Left lung (tissue), 10 donors: ENCODE results near the gene PAX8. TPM values are rescaled to one million over a fixed set of nuclear protein-coding genes. Genes with fewer than 3 reads are reported as not detected.

Experiments
- ATAC-seq: fragments of 200-7000 bp; cut with Tn5 transposase; one replicate; pipeline ENCODE4 v1.9.1; 2020; ENCODE audit warnings: moderate library complexity
- DNase-seq, 4 donors: peaks; one replicate each; pipeline ENCODE4 v3.0.0-alpha.2; 2013 to 2020
- H3K27ac ChIP-seq, 2 donors: fragments of 200-600 bp; sonication (generic) in 1 of 2; one replicate each; pipeline versions ENCODE4 v1.5.0 to v1.8.0; 2020 to 2021
- H3K27me3 ChIP-seq, 2 donors: fragments of 200-600 bp; sonication (generic) in 1 of 2; one replicate each; pipeline versions ENCODE4 v1.5.0 to v1.8.0; 2020 to 2021
- H3K36me3 ChIP-seq, 2 donors: fragments of 200-600 bp; sonication (generic) in 1 of 2; one replicate each; pipeline versions ENCODE4 v1.5.0 to v1.8.0; 2020 to 2021
- H3K4me1 ChIP-seq, 2 donors: fragments of 200-600 bp; one replicate each; pipeline ENCODE4 v1.8.0; 2021
- H3K4me3 ChIP-seq, 2 donors: fragments of 200-600 bp; sonication (generic) in 1 of 2; one replicate each; pipeline versions ENCODE4 v1.5.0 to v1.8.0; 2020 to 2021; ENCODE audit warnings: mild to moderate bottlenecking in 1 of 2
- H3K9me3 ChIP-seq, 2 donors: fragments of 200-600 bp; sonication (generic) in 1 of 2; one replicate each; pipeline versions ENCODE4 v1.5.0 to v1.8.0; 2020 to 2021
- CTCF ChIP-seq, 2 donors: fragments of 200-600 bp; sonication (generic) in 1 of 2; IDR thresholded peaks; one replicate each; pipeline versions ENCODE4 v1.5.0 to v1.8.0; 2021; ENCODE audit warnings: antibody characterized with exemption in 2 of 2
- intact Hi-C, 2 donors: fragments of 100-400 bp; cut with DNase I; formaldehyde crosslinking; loops; one replicate each; pipeline versions ENCODE4 v1.11.2 to v1.14.2; 2022
- polyA plus RNA-seq, 6 donors: library from polyadenylated mRNA; unstranded; fragments of 120-200 nt; gene quantifications; one replicate each; pipeline ENCODE4 v1.2.1, GENCODE V29; 2013; ENCODE audit not compliant: insufficient read length in 6 of 6
- total RNA-seq, 2 donors: library from RNA; stranded (reverse); fragmentation: NEBNext Ultra II Directional; extraction: Animal tissue kit (Norgen Biotek cat#: 25700); gene quantifications; one replicate each; pipeline ENCODE4 v1.2.1, GENCODE V29; 2021
- donor health status: DM: no; HTN: yes; CAD: no.
- donor health status: DM: no; HTN: no; CAD: no.

PAX8 gene
- total and polyA plus RNA-seq, 8 donors, result 2.6 to 16.8 (median 6.4) TPM

DNA sequence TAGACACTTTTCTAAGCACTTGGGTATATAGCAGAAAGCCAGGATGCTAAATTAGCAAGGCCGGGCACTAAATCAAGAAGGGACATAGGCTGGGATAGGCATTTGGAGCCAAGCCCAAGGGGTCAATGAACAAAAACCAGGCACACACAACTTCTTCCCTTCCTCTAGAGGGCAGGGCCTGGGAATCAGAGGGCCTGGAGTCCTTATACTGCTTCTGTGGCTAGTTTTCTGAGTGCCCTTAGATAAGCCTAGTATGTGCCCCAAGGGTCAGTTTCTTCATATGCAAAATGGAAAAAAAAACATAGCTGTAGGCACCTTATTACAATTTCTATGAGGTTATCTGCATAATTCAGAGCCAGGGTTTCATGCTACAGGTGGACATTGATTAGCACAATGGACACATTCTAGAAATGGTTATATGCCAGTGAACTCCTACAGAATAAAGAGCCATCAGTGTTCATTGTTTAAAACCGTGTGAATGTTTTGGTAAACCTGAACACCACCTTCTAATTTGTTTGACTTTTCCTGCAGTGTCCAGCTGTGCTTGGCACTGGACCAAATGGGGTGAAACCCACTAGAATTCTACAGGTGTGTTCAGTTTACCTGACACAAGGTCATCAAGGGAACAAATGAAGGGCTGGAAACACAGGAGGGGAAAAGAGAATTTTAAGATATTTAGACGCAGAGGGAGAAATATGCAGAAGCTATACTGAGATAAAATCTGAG, 49.6 kb downstream of the PAX8 start:
- Histone ChIP-seq H3K9me3 (no peaks in the 10 kb centered on the region), H3K27me3 (no peaks in the 10 kb centered on the region)
- TF ChIP-seq CTCF (IDR thresholded peaks at IDR 0.05), result no peak

GRCh38 chr2:113228351-113228750, 50.4 kb downstream of the PAX8 start:
- no peak for TF ChIP-seq CTCF (IDR thresholded peaks at IDR 0.05)
- no peaks in the 10 kb centered on the region for H3K4me1 ChIP-seq
- no peak overlapping the region for H3K4me3 ChIP-seq
- H3K9me3 ChIP-seq, result no peaks in the 10 kb centered on the region
- ATAC-seq (no peak), DNase-seq (no peak)
- H3K27me3 ChIP-seq, result no peaks in the 10 kb centered on the region
- no peaks in the 10 kb centered on the region for H3K36me3 ChIP-seq
- no peak overlapping the region for H3K27ac ChIP-seq
- intact Hi-C loops, result no loop called here

More for the DNA sequence above, 49.6 kb downstream of the PAX8 start:
- Histone ChIP-seq H3K36me3 (no peaks in the 10 kb centered on the region), H3K27ac (no peak overlapping the region), H3K4me3 (no peak overlapping the region), H3K4me1 (no peaks in the 10 kb centered on the region)
- no peak for DNase-seq
- intact Hi-C loops, result no loop called here
- ATAC-seq, result no peak

DNA sequence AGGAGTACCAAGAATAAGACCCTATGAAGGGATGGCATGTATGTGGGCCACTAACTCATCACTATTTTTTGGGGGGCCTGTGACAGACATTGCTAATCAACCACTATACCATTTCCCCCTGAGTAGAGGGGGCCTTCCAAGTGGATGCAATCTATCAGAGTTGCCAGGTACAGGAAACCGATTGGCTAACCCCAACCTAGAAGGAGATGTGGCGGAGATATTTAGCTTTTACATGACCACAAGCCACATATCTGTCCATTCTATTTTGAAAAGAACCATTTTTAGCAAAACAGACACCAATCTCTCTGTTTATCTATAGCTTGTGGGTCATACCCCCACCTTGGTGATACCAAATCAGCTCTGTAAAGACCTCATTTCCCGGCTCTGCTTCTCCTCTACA, 51.0 kb downstream of the PAX8 start:
- H3K4me3 ChIP-seq, result no peak overlapping the region
- H3K27me3 ChIP-seq, result no peaks in the 10 kb centered on the region
- TF ChIP-seq CTCF (IDR thresholded peaks at IDR 0.05), result no peak
- DNase-seq (no peak), ATAC-seq (no peak)
- H3K9me3 ChIP-seq, result no peaks in the 10 kb centered on the region
- H3K36me3 ChIP-seq, result no peaks in the 10 kb centered on the region
- no peak overlapping the region for H3K27ac ChIP-seq
- H3K4me1 ChIP-seq, result no peaks in the 10 kb centered on the region
- intact Hi-C loops, result no loop called here

DNA sequence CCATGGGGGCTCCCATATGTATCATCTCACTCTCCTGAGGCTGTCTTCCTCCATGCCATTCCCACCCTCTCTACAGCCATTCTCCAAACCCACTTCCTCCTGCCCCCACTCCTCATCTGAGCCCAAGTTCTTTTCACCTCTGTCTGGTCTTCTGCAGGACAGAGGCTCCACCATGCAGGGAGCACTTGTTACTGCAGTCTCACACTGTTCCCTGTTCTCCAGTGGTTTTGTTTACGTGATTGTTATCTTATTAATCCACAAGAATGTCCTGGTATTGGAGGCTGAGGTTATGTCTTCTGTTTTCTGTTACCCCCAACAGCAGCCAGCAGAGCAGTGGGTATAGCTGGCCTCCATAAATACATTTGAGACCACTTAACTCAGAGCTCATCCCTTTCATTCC, 51.4 kb downstream of the PAX8 start:
- no peaks in the 10 kb centered on the region for H3K4me1 ChIP-seq
- no peaks in the 10 kb centered on the region for H3K27me3 ChIP-seq
- DNase-seq (no peak), ATAC-seq (no peak)
- no peaks in the 10 kb centered on the region for H3K36me3 ChIP-seq
- no peaks in the 10 kb centered on the region for H3K9me3 ChIP-seq
- H3K4me3 ChIP-seq, result no peak overlapping the region
- TF ChIP-seq CTCF (IDR thresholded peaks at IDR 0.05), result no peak
- intact Hi-C loops, result no loop called here
- H3K27ac ChIP-seq, result no peak overlapping the region

GRCh38 chr2:113226462-113226861, 52.3 kb downstream of the PAX8 start:
- TF ChIP-seq CTCF (IDR thresholded peaks at IDR 0.05), result no peak
- intact Hi-C loops, result no loop called here
- no peak for ATAC-seq
- DNase-seq, result no peak
- no peaks in the 10 kb centered on the region for H3K4me1 ChIP-seq
- H3K9me3 ChIP-seq, result no peaks in the 10 kb centered on the region
- no peak overlapping the region for H3K4me3 ChIP-seq
- H3K36me3 ChIP-seq, result no peaks in the 10 kb centered on the region
- H3K27ac ChIP-seq, result no peak overlapping the region
- H3K27me3 ChIP-seq, result no peaks in the 10 kb centered on the region
